ENCODE measurements around the gene PSMA8. TPM values are rescaled to one million over a fixed set of nuclear protein-coding genes. Genes with fewer than 3 reads are reported as not detected.
"Not testable (repeated sequence)": the region's sequence is repeated elsewhere in the genome, so short reads cannot be mapped to it uniquely, and the experiment has no call there.

The PSMA8 gene
- total RNA-seq, 1 donor from 2014 or later = 0.89 TPM

DNA sequence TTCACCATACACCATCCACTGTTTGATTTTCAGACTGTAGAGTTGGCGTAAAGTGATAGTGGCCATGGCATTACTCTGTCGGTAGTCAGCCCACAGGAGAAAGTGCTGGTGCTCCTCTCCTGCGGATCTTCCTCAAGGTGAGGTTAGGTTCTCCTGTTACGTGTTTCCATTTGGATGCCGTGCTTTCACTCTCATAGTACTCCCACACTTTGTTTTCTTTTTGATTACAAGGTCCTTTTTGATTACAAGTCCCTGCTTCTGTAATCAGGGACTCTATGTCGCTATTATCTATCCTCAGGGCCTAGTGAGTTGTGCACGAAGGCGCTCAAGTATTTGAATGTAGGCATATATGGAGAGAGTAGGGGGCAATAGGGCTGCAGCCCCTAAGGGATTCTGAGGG is 96.8 kb downstream of the PSMA8 start:
- intact Hi-C loops (cut with micrococcal nuclease) = no loop called here
- TF ChIP-seq, protein P1, sequence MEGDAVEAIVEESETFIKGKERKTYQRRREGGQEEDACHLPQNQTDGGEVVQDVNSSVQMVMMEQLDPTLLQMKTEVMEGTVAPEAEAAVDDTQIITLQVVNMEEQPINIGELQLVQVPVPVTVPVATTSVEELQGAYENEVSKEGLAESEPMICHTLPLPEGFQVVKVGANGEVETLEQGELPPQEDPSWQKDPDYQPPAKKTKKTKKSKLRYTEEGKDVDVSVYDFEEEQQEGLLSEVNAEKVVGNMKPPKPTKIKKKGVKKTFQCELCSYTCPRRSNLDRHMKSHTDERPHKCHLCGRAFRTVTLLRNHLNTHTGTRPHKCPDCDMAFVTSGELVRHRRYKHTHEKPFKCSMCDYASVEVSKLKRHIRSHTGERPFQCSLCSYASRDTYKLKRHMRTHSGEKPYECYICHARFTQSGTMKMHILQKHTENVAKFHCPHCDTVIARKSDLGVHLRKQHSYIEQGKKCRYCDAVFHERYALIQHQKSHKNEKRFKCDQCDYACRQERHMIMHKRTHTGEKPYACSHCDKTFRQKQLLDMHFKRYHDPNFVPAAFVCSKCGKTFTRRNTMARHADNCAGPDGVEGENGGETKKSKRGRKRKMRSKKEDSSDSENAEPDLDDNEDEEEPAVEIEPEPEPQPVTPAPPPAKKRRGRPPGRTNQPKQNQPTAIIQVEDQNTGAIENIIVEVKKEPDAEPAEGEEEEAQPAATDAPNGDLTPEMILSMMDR (IDR thresholded peaks at IDR 0.05) = no peak
- no peaks in the 10 kb centered on the region for H3K27me3 Mint-ChIP-seq

DNA sequence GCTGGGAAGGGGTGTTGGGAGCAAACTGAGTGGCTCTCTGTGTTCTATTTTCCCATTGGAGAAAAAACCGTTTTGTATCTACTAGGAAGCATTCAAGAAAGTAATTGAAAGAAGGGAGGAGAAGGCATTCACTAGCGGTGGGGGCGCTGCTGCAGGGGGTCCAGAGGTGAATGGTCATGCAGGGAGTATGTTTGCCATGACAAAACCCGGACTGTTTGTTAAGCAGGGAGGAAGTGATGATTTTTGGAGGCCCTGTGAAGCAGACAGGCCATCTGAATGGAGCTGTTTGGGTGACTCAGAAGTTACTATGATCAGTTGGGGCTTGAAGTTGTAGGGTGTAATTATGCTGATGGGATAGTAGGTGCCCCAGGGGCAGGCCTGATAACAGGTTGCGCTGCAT is 99.5 kb downstream of the PSMA8 start:
- CTCF ChIA-PET = no interaction called here
- peaks cover 45% of the 10 kb centered on the region for H3K4me1 Mint-ChIP-seq
- POLR2A ChIA-PET = no interaction called here
- intact Hi-C loops (cut with micrococcal nuclease) = no loop called here
- TF ChIP-seq, protein P1 (IDR thresholded peaks at IDR 0.05) = no peak
- H3K4me3 Mint-ChIP-seq = no peak overlapping the region
- ATAC-seq (ENCODE audit: low read depth) (no peak), DNase-seq (no peak)
- H3K36me3 Mint-ChIP-seq (ENCODE audit: low read depth) = peaks cover 2% of the 10 kb centered on the region
- H3K27me3 Mint-ChIP-seq = no peaks in the 10 kb centered on the region
- H3K9me3 Mint-ChIP-seq = no peaks in the 10 kb centered on the region
- H3K27ac Mint-ChIP-seq = no peak overlapping the region

More for the DNA sequence above, 96.8 kb downstream of the PSMA8 start:
- ATAC-seq (ENCODE audit: low read depth) = no peak
- ChIA-PET CTCF (no interaction called here), POLR2A (interaction anchor here (0.6 kb wide), 1 partner anchor 126 kb away, joined by 6 read pairs; no protein-coding TSS in a partner anchor)
- Mint-ChIP-seq H3K9me3 (no peaks in the 10 kb centered on the region), H3K27ac (no peak overlapping the region), H3K36me3 (ENCODE audit: low read depth) (peaks cover 4% of the 10 kb centered on the region), H3K4me3 (no peak overlapping the region), H3K4me1 (peaks cover 48% of the 10 kb centered on the region)
- DNase-seq = no peak

DNA sequence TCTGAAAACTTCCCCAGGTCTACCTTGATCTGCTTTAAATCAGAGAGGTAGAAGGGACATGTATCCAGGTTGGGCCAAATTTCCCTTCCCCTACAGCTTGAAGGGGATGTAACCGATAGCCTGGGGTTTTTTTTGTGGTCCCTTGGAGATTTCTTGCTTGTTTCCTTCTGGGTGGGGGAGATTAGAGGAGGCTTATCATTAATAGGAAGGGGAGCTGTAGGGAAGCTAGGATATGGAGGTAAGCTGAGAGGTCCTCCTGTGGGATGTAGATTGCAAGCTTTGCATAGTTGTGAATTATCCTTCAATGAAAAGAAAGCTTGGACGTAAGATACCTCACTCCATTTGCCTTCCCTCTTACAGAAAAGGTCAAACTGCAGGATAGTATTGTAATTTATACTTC is 103.7 kb downstream of the PSMA8 start:
- H3K27me3 Mint-ChIP-seq; CTCF ChIA-PET; H3K36me3 Mint-ChIP-seq (ENCODE audit: low read depth); ATAC-seq (ENCODE audit: low read depth); H3K4me3 Mint-ChIP-seq; intact Hi-C loops (cut with micrococcal nuclease); DNase-seq; H3K27ac Mint-ChIP-seq; H3K9me3 Mint-ChIP-seq: not testable (repeated sequence)
- POLR2A ChIA-PET = interaction anchor here (0.6 kb wide), 1 partner anchor 42 kb away, joined by 7 read pairs; no protein-coding TSS in a partner anchor
- H3K4me1 Mint-ChIP-seq = peaks cover 38% of the 10 kb centered on the region

DNA sequence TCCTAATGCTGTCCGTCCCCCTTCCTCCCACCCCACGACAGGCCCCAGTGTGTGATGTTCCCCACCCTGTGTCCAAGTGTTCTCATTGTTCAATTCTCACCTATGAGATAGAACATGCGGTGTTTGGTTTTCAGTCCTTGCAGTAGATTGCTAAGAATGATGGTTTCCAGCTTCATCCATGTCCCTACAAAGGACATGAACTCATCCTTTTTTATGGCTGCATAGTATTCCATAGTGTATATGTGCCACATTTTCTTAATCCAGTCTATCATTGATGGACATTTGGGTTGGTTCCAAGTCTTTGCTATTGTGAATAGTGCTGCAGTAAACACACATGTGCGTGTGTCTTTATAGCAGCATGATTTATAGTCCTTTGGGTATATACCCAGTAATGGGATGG is 105.0 kb downstream of the PSMA8 start:
- Mint-ChIP-seq H3K4me1 (peaks cover 29% of the 10 kb centered on the region), H3K36me3 (ENCODE audit: low read depth) (peaks cover 21% of the 10 kb centered on the region), H3K9me3 (peaks cover 12% of the 10 kb centered on the region)
- intact Hi-C loops (cut with micrococcal nuclease); H3K4me3 Mint-ChIP-seq; H3K27ac Mint-ChIP-seq; H3K27me3 Mint-ChIP-seq; DNase-seq; CTCF ChIA-PET; ATAC-seq (ENCODE audit: low read depth); POLR2A ChIA-PET: not testable (repeated sequence)

DNA sequence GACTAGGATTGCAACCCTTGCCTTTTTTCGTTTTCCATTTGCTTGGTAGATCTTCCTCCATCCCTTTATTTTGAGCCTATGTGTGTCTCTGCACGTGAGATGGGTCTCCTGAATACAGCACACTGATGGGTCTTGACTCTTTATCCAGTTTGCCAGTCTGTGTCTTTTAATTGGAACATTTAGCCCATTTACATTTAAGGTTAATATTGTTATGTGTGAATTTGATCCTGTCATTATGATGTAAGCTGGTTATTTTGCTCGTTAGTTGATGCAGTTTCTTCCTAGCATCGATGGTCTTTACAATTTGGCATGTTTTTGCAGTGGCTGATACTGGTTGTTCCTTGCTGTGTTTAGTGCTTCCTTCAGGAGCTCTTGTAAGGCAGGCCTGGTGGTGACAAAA is 108.7 kb downstream of the PSMA8 start:
- H3K4me1 Mint-ChIP-seq; H3K4me3 Mint-ChIP-seq; ATAC-seq (ENCODE audit: low read depth); intact Hi-C loops (cut with micrococcal nuclease); H3K27ac Mint-ChIP-seq; POLR2A ChIA-PET; CTCF ChIA-PET; H3K27me3 Mint-ChIP-seq; DNase-seq: not testable (repeated sequence)
- Mint-ChIP-seq H3K36me3 (ENCODE audit: low read depth) (peaks cover 32% of the 10 kb centered on the region), H3K9me3 (peaks cover 12% of the 10 kb centered on the region)

Other genes with a start within 250 kb of the PSMA8 start
- gene SS18, start 43.3 kb upstream of the PSMA8 start, total RNA-seq = 86.4 and 99.7 TPM in 2 replicates
- gene TAF4B, start 92.6 kb downstream of the PSMA8 start, total RNA-seq = 11.6 and 13.4 TPM in 2 replicates

Data from activated B cell treated with CpG ODN at 0.5 μM for 24 hours (primary cell).